Body of pancreas (tissue), 4 donors: ENCODE measurements around the gene NOXRED1.

Experiments
- CTCF ChIP-seq, 7 experiments: fragments of 450-650 bp in 4 of 7; fragments of 200-600 bp in 3 of 7; sonication (generic) in 3 of 7; IDR thresholded peaks; one replicate each; pipeline ENCODE4 v1.5.1; 2016 to 2019; ENCODE audit warnings: antibody characterized with exemption in 7 of 7
- POLR2A ChIP-seq, 3 donors: fragments of 450-650 bp; IDR thresholded peaks; one replicate each; pipeline ENCODE4 v1.6.1; 2016; ENCODE audit warnings: antibody characterized with exemption in 3 of 3, mild to moderate bottlenecking in 2 of 3

- peak in 5 of 7 experiments; percentile 25 to 45 (median 34) for TF ChIP-seq CTCF (IDR thresholded peaks at IDR 0.05)
- no peak for TF ChIP-seq POLR2A (IDR thresholded peaks at IDR 0.05)
Measured at GRCh38 chr14:77459072-77459723, 35.9 kb upstream of the NOXRED1 start.
